SHP77 treated with DMSO at 0.1 percent for 48 hours (cell line): ENCODE measurements around the gene ATP11C.
"Not testable (repeated sequence)": the region's sequence is repeated elsewhere in the genome, so short reads cannot be mapped to it uniquely, and the experiment has no call there.

Experiments used
- DNase-seq: peaks from one replicate; lab custom pipeline; 2025; lab: John Stamatoyannopoulos, UW

Gene ATP11C

GRCh38 chrX:139724626-139725025 is 208.2 kb downstream of the ATP11C start:
- DNase-seq, result no peak

GRCh38 chrX:139720979-139721378 is 211.9 kb downstream of the ATP11C start:
- no peak for DNase-seq

- DNase-seq, result no peak
Observed at GRCh38 chrX:139720136-139720535, 212.7 kb downstream of the ATP11C start.

- no peak for DNase-seq
Observed at GRCh38 chrX:139708067-139708466, 224.8 kb downstream of the ATP11C start, which contains the start of gene MCF2. Gene MCF2 (minus strand): TSS chrX:139708167. CDS start chrX:139651744, 56,423 bp downstream.

- DNase-seq, result no peak
Observed at GRCh38 chrX:139702658-139703057, 230.2 kb downstream of the ATP11C start.

- DNase-seq, result no peak
Observed at GRCh38 chrX:139692908-139693307, 239.9 kb downstream of the ATP11C start.

- DNase-seq, result no peak
Observed at GRCh38 chrX:139692506-139692849, 240.4 kb downstream of the ATP11C start.

GRCh38 chrX:139691843-139692505 is 240.9 kb downstream of the ATP11C start:
- DNase-seq, result no peak

GRCh38 chrX:139691493-139691842 is 241.4 kb downstream of the ATP11C start:
- no peak for DNase-seq

- not testable (repeated sequence) for DNase-seq
Observed at GRCh38 chrX:139685175-139685574, 247.7 kb downstream of the ATP11C start.

- no peak for DNase-seq
Observed at GRCh38 chrX:139680356-139680755, 252.5 kb downstream of the ATP11C start.
